ENCODE results near the gene NUDCD3. TPM values are rescaled to one million over a fixed set of nuclear protein-coding genes. Genes with fewer than 3 reads are reported as not detected.

The NUDCD3 gene
- total RNA-seq, 4 donors from 2014 or later = 54.3 to 101 (median 64.4) TPM

DNA sequence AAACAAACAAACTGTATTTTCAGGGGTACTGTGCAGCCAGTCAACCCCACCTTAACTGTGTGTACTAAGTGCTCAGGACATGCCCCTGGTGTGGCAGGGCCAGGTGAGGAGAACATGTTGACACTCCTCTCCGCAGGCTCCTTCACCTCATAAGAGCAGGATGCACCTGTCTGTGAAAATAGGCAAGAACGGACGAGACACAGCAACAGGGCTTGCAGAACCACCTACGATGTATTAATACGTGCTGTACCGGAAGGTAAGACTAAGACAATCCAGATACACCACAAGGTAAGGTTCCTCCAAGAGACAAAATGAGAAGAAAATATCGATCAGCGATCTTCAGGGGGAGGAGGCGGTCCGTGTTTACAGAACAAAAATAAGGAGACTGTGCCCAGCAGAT lies 99.3 kb downstream of the NUDCD3 start:
- Histone ChIP-seq H3K4me1 (no peaks in the 10 kb centered on the region), H3K27ac (no peak overlapping the region), H3K36me3 (peaks cover 73% of the 10 kb centered on the region), H3K27me3 (no peaks in the 10 kb centered on the region), H3K9me3 (no peaks in the 10 kb centered on the region), H3K4me3 (no peak overlapping the region)
- TF ChIP-seq POLR2A (IDR thresholded peaks at IDR 0.05) = no peak
- no peak for TF ChIP-seq EP300 (IDR thresholded peaks at IDR 0.05)
- TF ChIP-seq POLR2AphosphoS5 (IDR thresholded peaks at IDR 0.05) = no peak
- TF ChIP-seq, protein P1, sequence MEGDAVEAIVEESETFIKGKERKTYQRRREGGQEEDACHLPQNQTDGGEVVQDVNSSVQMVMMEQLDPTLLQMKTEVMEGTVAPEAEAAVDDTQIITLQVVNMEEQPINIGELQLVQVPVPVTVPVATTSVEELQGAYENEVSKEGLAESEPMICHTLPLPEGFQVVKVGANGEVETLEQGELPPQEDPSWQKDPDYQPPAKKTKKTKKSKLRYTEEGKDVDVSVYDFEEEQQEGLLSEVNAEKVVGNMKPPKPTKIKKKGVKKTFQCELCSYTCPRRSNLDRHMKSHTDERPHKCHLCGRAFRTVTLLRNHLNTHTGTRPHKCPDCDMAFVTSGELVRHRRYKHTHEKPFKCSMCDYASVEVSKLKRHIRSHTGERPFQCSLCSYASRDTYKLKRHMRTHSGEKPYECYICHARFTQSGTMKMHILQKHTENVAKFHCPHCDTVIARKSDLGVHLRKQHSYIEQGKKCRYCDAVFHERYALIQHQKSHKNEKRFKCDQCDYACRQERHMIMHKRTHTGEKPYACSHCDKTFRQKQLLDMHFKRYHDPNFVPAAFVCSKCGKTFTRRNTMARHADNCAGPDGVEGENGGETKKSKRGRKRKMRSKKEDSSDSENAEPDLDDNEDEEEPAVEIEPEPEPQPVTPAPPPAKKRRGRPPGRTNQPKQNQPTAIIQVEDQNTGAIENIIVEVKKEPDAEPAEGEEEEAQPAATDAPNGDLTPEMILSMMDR (IDR thresholded peaks at IDR 0.05) = no peak
- DNase-seq (ENCODE audit: low spot score in 2 of 2) = no peak
- 93% methylated on average over 10 of the region's 10 CpGs for WGBS

DNA sequence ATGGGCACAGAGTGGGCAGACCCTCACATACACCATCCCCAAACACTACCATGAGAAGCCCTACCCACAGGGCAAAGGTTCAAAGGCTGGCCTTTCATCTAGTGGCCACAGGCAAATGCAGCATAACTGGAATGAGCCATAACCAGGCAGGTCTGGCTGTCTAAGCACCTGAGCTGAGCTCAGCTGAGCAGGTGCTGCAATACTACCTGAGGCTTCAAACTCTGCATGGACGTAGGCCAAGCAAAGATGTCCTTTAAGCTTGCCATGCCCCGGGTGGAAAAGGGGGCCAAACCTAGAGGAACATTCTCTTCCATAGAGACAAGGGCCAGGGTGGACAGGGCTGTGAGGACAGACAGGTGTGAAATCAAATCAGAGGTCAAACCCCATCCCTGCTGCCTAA lies 99.8 kb downstream of the NUDCD3 start:
- peaks cover 78% of the 10 kb centered on the region for H3K36me3 ChIP-seq
- no peaks in the 10 kb centered on the region for H3K9me3 ChIP-seq
- no peak overlapping the region for H3K4me3 ChIP-seq
- no peaks in the 10 kb centered on the region for H3K27me3 ChIP-seq
- WGBS = 84% methylated on average over 2 of the region's 2 CpGs
- TF ChIP-seq POLR2AphosphoS5 (IDR thresholded peaks at IDR 0.05) (no peak), EP300 (IDR thresholded peaks at IDR 0.05) (no peak), POLR2A (IDR thresholded peaks at IDR 0.05) (no peak)
- TF ChIP-seq, protein P1 (IDR thresholded peaks at IDR 0.05) = no peak
- H3K4me1 ChIP-seq = no peaks in the 10 kb centered on the region
- no peak overlapping the region for H3K27ac ChIP-seq
- no peak for DNase-seq (ENCODE audit: low spot score in 2 of 2)

DNA sequence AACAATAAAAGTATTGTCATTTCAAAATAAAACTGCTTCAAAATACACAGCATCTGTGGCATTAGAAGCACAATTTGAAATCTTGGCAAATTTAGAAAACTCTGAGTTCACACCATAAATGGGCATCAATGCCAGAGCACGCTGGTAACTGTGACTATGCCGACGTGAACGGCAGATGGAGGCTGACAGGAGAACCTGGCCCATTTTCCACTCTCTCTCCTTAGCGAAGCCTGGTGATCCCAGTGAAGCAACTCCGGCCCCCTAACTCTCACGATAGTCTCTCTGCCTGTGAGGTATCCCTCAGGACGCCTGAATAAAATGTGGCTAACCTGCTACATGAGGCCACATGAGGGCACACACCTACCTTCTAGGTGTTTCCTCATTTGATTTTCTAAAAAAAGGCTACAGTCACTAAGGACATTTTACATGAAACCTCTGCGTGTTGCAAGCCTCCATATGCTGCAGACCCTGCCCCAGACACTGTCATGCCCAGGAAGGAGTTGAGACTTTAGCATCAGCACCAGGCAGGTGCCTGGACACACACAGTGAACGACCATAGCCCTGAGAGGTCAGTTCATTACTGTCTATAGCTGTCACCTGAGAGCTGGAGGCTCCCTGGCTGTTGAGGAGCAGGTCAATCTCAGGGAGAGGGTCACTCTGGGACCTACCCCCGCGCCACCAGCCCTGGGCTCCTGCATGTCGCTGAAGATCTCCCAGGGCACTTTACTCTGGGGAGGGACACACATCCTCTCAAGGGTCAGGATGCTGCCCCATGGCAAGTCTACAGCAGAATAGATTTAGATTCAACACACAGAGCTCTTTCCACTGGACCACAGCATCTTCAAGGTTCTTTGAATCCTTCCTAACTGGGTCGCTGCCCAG lies 102.1 kb downstream of the NUDCD3 start:
- no peak overlapping the region for H3K4me3 ChIP-seq
- no peaks in the 10 kb centered on the region for H3K4me1 ChIP-seq
- TF ChIP-seq, protein P1 (IDR thresholded peaks at IDR 0.05) = no peak
- TF ChIP-seq POLR2AphosphoS5 (IDR thresholded peaks at IDR 0.05) (no peak), EP300 (IDR thresholded peaks at IDR 0.05) (no peak), POLR2A (IDR thresholded peaks at IDR 0.05) (no peak)
- 88% methylated on average over 14 of the region's 14 CpGs for WGBS
- H3K27me3 ChIP-seq = no peaks in the 10 kb centered on the region
- H3K9me3 ChIP-seq = no peaks in the 10 kb centered on the region
- DNase-seq (ENCODE audit: low spot score in 2 of 2) = no peak
- peaks cover 91% of the 10 kb centered on the region for H3K36me3 ChIP-seq
- H3K27ac ChIP-seq = no peak overlapping the region

DNA sequence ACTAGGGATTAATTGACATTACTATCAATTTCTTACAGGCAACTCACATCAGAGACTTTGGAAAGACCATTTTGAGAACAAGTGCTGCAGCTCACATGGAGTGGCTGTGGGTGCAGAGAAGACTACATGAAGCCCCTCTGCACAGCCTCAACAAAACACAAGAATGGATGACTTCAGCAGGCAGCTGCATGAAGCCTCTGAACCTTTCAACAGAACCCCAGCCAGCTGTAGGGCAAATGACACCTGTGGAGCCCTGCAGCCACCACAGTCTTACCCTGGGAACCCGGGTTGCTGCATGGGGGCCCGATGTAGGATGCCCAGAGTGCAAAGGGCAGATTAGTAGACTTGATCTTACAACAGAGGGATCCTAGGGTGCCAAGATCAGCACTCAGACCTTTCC lies 103.1 kb downstream of the NUDCD3 start:
- Histone ChIP-seq H3K27ac (no peak overlapping the region), H3K36me3 (peaks cover 92% of the 10 kb centered on the region), H3K27me3 (no peaks in the 10 kb centered on the region), H3K4me1 (no peaks in the 10 kb centered on the region), H3K4me3 (no peak overlapping the region), H3K9me3 (no peaks in the 10 kb centered on the region)
- no peak for DNase-seq (ENCODE audit: low spot score in 2 of 2)
- 100% methylated on average over 2 of the region's 2 CpGs for WGBS
- TF ChIP-seq POLR2A (IDR thresholded peaks at IDR 0.05) (no peak), POLR2AphosphoS5 (IDR thresholded peaks at IDR 0.05) (no peak), EP300 (IDR thresholded peaks at IDR 0.05) (no peak)
- TF ChIP-seq, protein P1 (IDR thresholded peaks at IDR 0.05) = no peak

DNA sequence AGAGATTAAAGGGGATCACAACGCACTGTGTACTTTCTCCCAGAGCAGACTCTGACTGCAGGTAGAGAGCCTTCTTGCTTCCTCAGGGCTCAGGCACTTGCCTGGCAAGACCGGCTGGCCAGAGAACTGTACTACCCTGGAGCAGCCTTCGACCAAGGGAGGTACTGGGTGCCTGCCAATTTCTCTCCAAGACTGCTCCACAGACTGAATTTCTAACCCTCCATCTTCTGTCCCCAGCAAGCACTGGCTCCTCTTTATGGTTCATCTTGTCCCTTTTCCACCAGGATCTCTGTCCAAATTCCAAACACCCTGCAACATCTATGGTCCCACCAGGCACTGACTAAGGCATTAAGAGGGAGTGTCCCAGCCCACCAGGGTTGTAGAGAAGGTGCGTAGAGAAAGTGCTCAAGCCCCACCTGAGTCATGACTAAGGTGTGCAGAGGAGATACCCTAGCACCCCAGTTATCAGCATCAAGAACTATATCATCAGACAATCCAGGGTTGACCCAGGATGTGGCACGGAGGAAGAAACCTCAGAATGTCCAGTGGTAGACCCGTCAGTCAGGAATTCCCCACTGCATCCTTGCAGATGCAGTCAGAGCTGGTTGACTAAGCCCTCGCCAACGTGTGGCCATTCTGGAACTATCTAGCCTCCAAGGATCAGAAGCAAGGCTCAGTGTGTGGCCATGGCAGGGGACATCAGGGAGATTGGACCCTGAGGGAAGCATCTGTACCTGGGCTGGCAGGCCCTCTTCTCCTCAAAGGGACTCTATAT lies 104.1 kb downstream of the NUDCD3 start:
- DNase-seq (ENCODE audit: low spot score in 2 of 2) = no peak
- no peaks in the 10 kb centered on the region for H3K4me1 ChIP-seq
- H3K4me3 ChIP-seq = no peak overlapping the region
- H3K27me3 ChIP-seq = no peaks in the 10 kb centered on the region
- WGBS = 69% methylated on average over 4 of the region's 8 CpGs
- no peaks in the 10 kb centered on the region for H3K9me3 ChIP-seq
- peaks cover 91% of the 10 kb centered on the region for H3K36me3 ChIP-seq
- no peak overlapping the region for H3K27ac ChIP-seq
- TF ChIP-seq POLR2AphosphoS5 (IDR thresholded peaks at IDR 0.05) (no peak), POLR2A (IDR thresholded peaks at IDR 0.05) (no peak), EP300 (IDR thresholded peaks at IDR 0.05) (no peak)
- TF ChIP-seq, protein P1 (IDR thresholded peaks at IDR 0.05) = no peak

All from suprapubic skin (tissue), 4 donors.